HEK293 (cell line): ENCODE data around the gene SNRPA1.

Experiments
- CTCF ChIA-PET: fragments of 350-600 bp; formaldehyde crosslinking; extraction: SDS; loops from one replicate; lab custom pipeline; 2021; ENCODE audit warnings: antibody characterized with exemption; lab: Yijun Ruan, JAX
- POLR2A ChIA-PET: fragments of 300-600 bp; formaldehyde crosslinking; extraction: SDS; loops from one replicate; lab custom pipeline; 2020; ENCODE audit warnings: antibody characterized with exemption, inconsistent platforms; lab: Yijun Ruan, JAX
- H3K27ac ChIP-seq: fragments of 200-500 bp; sonication (Bioruptor generic); 2 replicates; pipeline ENCODE4 v1.5.1; 2014; ENCODE audit warnings: low read depth, low read length, control low read depth, inconsistent platforms; ENCODE audit errors: extremely low read depth
- H3K36me3 ChIP-seq, 2 experiments: fragments of 200-500 bp in 1 of 2; sonication (Bioruptor generic) in 1 of 2; 1 replicate in 1 of 2; 2 replicates in 1 of 2; pipeline ENCODE4 v1.5.1; 2014 to 2017; ENCODE audit warnings: inconsistent platforms in 2 of 2, low read length in 2 of 2; ENCODE audit not compliant: control insufficient read depth in 2 of 2, insufficient read depth in 1 of 2
- H3K4me1 ChIP-seq: fragments of 200-500 bp; sonication (Bioruptor generic); 2 replicates; pipeline ENCODE4 v1.5.1; 2014; ENCODE audit warnings: mild to moderate bottlenecking, low read length, inconsistent platforms; ENCODE audit not compliant: control insufficient read depth, insufficient read depth
- H3K4me3 ChIP-seq: 2 replicates; pipeline ENCODE4 v1.5.1; 2011; ENCODE audit warnings: low read depth, mild to moderate bottlenecking, control low read depth, low read length, moderate library complexity
- H3K9me3 ChIP-seq: fragments of 200-500 bp; sonication (Bioruptor generic); 2 replicates; pipeline ENCODE4 v1.5.1; 2014; ENCODE audit warnings: low read depth, low read length, inconsistent platforms; ENCODE audit not compliant: control insufficient read depth, insufficient read depth
- GFI1B ChIP-seq: fragments of 450-650 bp; formaldehyde crosslinking; IDR thresholded peaks from 2 replicates; pipeline ENCODE4 v1.5.1; 2016; ENCODE audit warnings: missing biosample characterization, missing genetic modification characterization
- HOXC10 ChIP-seq: sonication (generic); formaldehyde crosslinking; IDR thresholded peaks from 2 replicates; pipeline ENCODE4 v1.8.1; 2023; ENCODE audit warnings: mild to moderate bottlenecking, missing genetic modification reagents
- SP7 ChIP-seq: fragments of 450-650 bp; formaldehyde crosslinking; IDR thresholded peaks from 2 replicates; pipeline ENCODE4 v1.5.1; 2016; ENCODE audit warnings: missing biosample characterization, missing genetic modification characterization
- ZBTB1 ChIP-seq: fragments of 450-650 bp; formaldehyde crosslinking; IDR thresholded peaks from 2 replicates; pipeline ENCODE4 v1.5.1; 2016; ENCODE audit warnings: missing biosample characterization, missing genetic modification characterization
- ZBTB44 ChIP-seq: fragments of 450-650 bp; IDR thresholded peaks from 2 replicates; pipeline ENCODE4 v1.5.1; 2018; ENCODE audit warnings: missing biosample characterization, mild to moderate bottlenecking, missing genetic modification characterization
- ZFP37 ChIP-seq: fragments of 450-650 bp; formaldehyde crosslinking; IDR thresholded peaks from 2 replicates; pipeline ENCODE4 v1.5.1; 2016; ENCODE audit warnings: missing biosample characterization, missing genetic modification characterization
- ZFP41 ChIP-seq: fragments of 450-650 bp; formaldehyde crosslinking; IDR thresholded peaks from 2 replicates; pipeline ENCODE4 v1.5.1; 2016; ENCODE audit warnings: missing biosample characterization, missing genetic modification characterization, borderline replicate concordance
- ZNF121 ChIP-seq: fragments of 450-650 bp; formaldehyde crosslinking; IDR thresholded peaks from 2 replicates; pipeline ENCODE4 v1.5.1; 2016; ENCODE audit warnings: missing biosample characterization, missing genetic modification characterization
- ZNF132 ChIP-seq: fragments of 450-650 bp; formaldehyde crosslinking; IDR thresholded peaks from 2 replicates; pipeline ENCODE4 v1.5.1; 2017; ENCODE audit warnings: missing biosample characterization, missing genetic modification characterization, borderline replicate concordance
- ZNF138 ChIP-seq: fragments of 450-650 bp; formaldehyde crosslinking; IDR thresholded peaks from 2 replicates; pipeline ENCODE4 v1.5.1; 2016; ENCODE audit warnings: missing biosample characterization, missing genetic modification characterization, borderline replicate concordance
- ZNF223 ChIP-seq: fragments of 450-650 bp; formaldehyde crosslinking; IDR thresholded peaks from 2 replicates; pipeline ENCODE4 v1.5.1; 2016; ENCODE audit warnings: missing biosample characterization, missing genetic modification characterization
- ZNF292 ChIP-seq: fragments of 450-650 bp; formaldehyde crosslinking; IDR thresholded peaks from 2 replicates; pipeline ENCODE4 v1.5.1; 2016; ENCODE audit warnings: low read depth, missing biosample characterization, missing genetic modification characterization, borderline replicate concordance
- ZNF311 ChIP-seq: fragments of 450-650 bp; formaldehyde crosslinking; IDR thresholded peaks from 2 replicates; pipeline ENCODE4 v1.5.1; 2017; ENCODE audit warnings: missing biosample characterization, missing genetic modification characterization, borderline replicate concordance
- ZNF324 ChIP-seq: fragments of 450-650 bp; formaldehyde crosslinking; IDR thresholded peaks from 2 replicates; pipeline ENCODE4 v1.5.1; 2016; ENCODE audit warnings: missing biosample characterization, missing genetic modification characterization
- ZNF37A ChIP-seq: fragments of 450-650 bp; IDR thresholded peaks from 2 replicates; pipeline ENCODE4 v1.5.1; 2018; ENCODE audit warnings: missing biosample characterization, missing genetic modification characterization
- ZNF510 ChIP-seq: fragments of 450-650 bp; formaldehyde crosslinking; IDR thresholded peaks from 2 replicates; pipeline ENCODE4 v1.5.1; 2018; ENCODE audit warnings: mild to moderate bottlenecking, missing genetic modification characterization, missing biosample characterization; ENCODE audit not compliant: insufficient replicate concordance
- ZNF600 ChIP-seq: fragments of 450-650 bp; formaldehyde crosslinking; IDR thresholded peaks from 2 replicates; pipeline ENCODE4 v1.5.1; 2016; ENCODE audit warnings: missing biosample characterization, missing genetic modification characterization
- ZNF610 ChIP-seq: fragments of 450-650 bp; formaldehyde crosslinking; IDR thresholded peaks from 2 replicates; pipeline ENCODE4 v1.5.1; 2016; ENCODE audit warnings: missing biosample characterization, missing genetic modification characterization, borderline replicate concordance
- ZNF658 ChIP-seq: fragments of 450-650 bp; formaldehyde crosslinking; IDR thresholded peaks from 2 replicates; pipeline ENCODE4; 2016; ENCODE audit warnings: missing biosample characterization, missing genetic modification characterization
- ZNF791 ChIP-seq: fragments of 450-650 bp; formaldehyde crosslinking; IDR thresholded peaks from 2 replicates; pipeline ENCODE4 v1.5.1; 2016; ENCODE audit warnings: missing biosample characterization, missing genetic modification characterization
- ZNF830 ChIP-seq: fragments of 450-650 bp; IDR thresholded peaks from 2 replicates; pipeline ENCODE4 v1.5.0; 2018; ENCODE audit warnings: missing biosample characterization, missing genetic modification characterization, low read depth, mild to moderate bottlenecking, moderate library complexity
- TF ChIP-seq, protein P1 (sequence below): fragments of 450-650 bp; formaldehyde crosslinking; IDR thresholded peaks from 2 replicates; pipeline ENCODE4 v1.5.1; 2016; ENCODE audit warnings: missing biosample characterization, missing genetic modification characterization
- TF ChIP-seq, protein P2 (sequence below): fragments of 450-650 bp; formaldehyde crosslinking; IDR thresholded peaks from 2 replicates; pipeline ENCODE4 v1.5.1; 2016; ENCODE audit warnings: missing biosample characterization, missing genetic modification characterization

The SNRPA1 gene

GRCh38 chr15:101317336-101317872 is 22.4 kb upstream of the SNRPA1 start:
- CTCF ChIA-PET = interaction anchor here (0.7 to 1.4 kb wide), 3 partner anchors 10 to 24 kb away, joined by 3 read pairs; no protein-coding TSS in a partner anchor
- TF ChIP-seq, protein P1, sequence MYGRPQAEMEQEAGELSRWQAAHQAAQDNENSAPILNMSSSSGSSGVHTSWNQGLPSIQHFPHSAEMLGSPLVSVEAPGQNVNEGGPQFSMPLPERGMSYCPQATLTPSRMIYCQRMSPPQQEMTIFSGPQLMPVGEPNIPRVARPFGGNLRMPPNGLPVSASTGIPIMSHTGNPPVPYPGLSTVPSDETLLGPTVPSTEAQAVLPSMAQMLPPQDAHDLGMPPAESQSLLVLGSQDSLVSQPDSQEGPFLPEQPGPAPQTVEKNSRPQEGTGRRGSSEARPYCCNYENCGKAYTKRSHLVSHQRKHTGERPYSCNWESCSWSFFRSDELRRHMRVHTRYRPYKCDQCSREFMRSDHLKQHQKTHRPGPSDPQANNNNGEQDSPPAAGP = no peak
- no peak for TF ChIP-seq ZBTB1 (tag by site-specific recombination)
- TF ChIP-seq ZNF138 (tag by site-specific recombination) = no peak
- no peak for TF ChIP-seq ZNF311 (tag by site-specific recombination)
- no peak for TF ChIP-seq ZNF610 (tag by site-specific recombination)
- no peak for TF ChIP-seq ZNF791
- no peak overlapping the region for H3K27ac ChIP-seq
- no peaks in the 10 kb centered on the region for H3K4me1 ChIP-seq
- H3K36me3 ChIP-seq = peaks cover 13 to 71% of the 10 kb centered on the region in 2 experiments; a peak in 2 of 3 replicates
- POLR2A ChIA-PET = no interaction called here
- H3K9me3 ChIP-seq = no peaks in the 10 kb centered on the region
- no peak overlapping the region for H3K4me3 ChIP-seq

DNA sequence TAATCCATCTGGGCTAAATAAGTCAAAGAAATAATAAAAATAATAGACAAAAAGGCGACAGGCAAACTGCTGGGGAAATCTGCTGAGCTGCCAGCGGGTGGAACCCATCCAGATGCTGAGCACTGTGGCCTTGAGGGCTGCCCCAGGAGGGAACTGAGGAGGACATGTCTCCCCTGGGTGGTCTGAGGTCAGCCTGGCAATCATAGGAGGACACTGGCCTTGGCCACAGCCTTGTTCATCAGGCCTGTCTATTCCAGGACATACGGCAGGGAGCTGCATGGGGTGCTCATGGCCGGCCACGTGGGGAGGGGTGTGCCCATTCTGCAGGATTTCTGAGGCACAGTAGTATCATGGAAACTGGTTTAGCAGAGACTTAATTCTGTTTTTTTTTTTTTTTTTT is 21.5 kb upstream of the SNRPA1 start:
- no peak for TF ChIP-seq ZNF37A (tag by site-specific recombination)
- no peak for TF ChIP-seq ZFP37 (tag by site-specific recombination)
- TF ChIP-seq ZNF324 (tag by site-specific recombination) = no peak
- no peak for TF ChIP-seq ZNF658 (tag by site-specific recombination)
- no peak for TF ChIP-seq GFI1B (tag by site-specific recombination)
- no peak for TF ChIP-seq ZNF510 (tag by site-specific recombination)
- TF ChIP-seq ZNF121 (tag by site-specific recombination) = no peak
- TF ChIP-seq ZBTB1 (tag by site-specific recombination) = no peak
- no peak for TF ChIP-seq ZNF292 (tag by site-specific recombination)
- no peak for TF ChIP-seq ZNF223 (tag by site-specific recombination)
- TF ChIP-seq, protein P2, sequence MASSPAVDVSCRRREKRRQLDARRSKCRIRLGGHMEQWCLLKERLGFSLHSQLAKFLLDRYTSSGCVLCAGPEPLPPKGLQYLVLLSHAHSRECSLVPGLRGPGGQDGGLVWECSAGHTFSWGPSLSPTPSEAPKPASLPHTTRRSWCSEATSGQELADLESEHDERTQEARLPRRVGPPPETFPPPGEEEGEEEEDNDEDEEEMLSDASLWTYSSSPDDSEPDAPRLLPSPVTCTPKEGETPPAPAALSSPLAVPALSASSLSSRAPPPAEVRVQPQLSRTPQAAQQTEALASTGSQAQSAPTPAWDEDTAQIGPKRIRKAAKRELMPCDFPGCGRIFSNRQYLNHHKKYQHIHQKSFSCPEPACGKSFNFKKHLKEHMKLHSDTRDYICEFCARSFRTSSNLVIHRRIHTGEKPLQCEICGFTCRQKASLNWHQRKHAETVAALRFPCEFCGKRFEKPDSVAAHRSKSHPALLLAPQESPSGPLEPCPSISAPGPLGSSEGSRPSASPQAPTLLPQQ (tag by site-specific recombination) = no peak
- TF ChIP-seq SP7 (tag by site-specific recombination) = no peak
- no peak for TF ChIP-seq ZNF600
- no peak for TF ChIP-seq ZBTB44 (tag by site-specific recombination)
- TF ChIP-seq HOXC10 (CRISPR knock-in tag) = no peak
- no peak for TF ChIP-seq ZFP41 (tag by site-specific recombination)
- no peak for TF ChIP-seq ZNF132
- TF ChIP-seq ZNF830 = no peak
- TF ChIP-seq, all 188 proteins: peak for 0
- peaks cover 13 to 62% of the 10 kb centered on the region in 2 experiments; a peak in 2 of 3 replicates for H3K36me3 ChIP-seq
- no peaks in the 10 kb centered on the region for H3K9me3 ChIP-seq
- POLR2A ChIA-PET = no interaction called here
- CTCF ChIA-PET = interaction anchor here (0.7 to 2.3 kb wide), 4 partner anchors 11 to 23 kb away, joined by 3 to 15 read pairs (median 3); no protein-coding TSS in a partner anchor
- H3K4me3 ChIP-seq = no peak overlapping the region
- H3K27ac ChIP-seq = no peak overlapping the region
- no peaks in the 10 kb centered on the region for H3K4me1 ChIP-seq
